HG02610 (cell line): ENCODE measurements around the gene BGN.

Source experiments
- ATAC-seq: cut with Tn5 transposase; IDR thresholded peaks from one replicate; pipeline ENCODE4 v1.9.1; 2021; ENCODE audit warnings: mild to moderate bottlenecking, moderate library complexity; ENCODE audit not compliant: unreplicated experiment

Gene BGN

GRCh38 chrX:153502131-153502530 lies 7.4 kb downstream of the BGN start:
- no peak for ATAC-seq

DNA sequence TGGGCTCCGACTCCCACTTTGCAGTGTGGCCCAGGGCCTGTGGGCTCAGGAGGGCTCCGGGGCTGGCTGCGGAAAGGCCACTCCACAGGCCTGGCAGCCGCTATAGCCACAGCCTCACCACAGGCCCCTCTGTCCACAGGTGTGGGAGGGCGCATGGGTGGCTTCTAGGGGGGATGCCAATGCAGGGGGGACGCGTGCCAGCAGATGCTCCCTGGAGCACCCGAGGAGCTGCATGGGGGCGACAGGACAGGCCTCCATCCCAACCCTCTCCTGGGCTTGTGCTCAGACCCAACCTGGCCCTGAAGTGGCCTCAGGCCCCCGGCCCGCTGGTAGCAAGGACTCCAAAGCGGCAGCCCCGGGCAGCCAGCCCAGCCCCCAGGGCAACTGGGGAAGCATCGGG lies 8.0 kb downstream of the BGN start:
- ATAC-seq, result no peak

DNA sequence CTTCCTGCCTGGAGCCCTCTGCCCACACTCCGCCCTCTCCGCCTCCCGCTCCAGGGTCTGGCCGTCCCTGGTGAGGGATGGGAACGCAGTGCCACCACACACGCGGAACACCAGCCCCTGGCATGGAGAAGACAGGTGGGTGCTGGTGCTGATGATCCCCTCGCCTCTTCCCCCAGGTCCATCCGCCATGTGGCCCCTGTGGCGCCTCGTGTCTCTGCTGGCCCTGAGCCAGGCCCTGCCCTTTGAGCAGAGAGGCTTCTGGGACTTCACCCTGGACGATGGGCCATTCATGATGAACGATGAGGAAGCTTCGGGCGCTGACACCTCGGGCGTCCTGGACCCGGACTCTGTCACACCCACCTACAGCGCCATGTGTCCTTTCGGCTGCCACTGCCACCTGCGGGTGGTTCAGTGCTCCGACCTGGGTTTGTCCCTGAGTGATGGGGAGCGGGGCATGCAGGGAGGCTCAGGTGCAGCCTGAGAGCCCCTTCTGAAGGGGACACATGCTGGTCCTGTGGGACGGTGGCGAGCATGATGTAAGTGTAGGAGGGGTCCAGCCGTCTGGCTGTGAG lies 9.8 kb downstream of the BGN start:
- ATAC-seq, result no peak

GRCh38 chrX:153505361-153505760 lies 10.6 kb downstream of the BGN start:
- no peak for ATAC-seq

GRCh38 chrX:153507484-153508178 lies 12.9 kb downstream of the BGN start:
- peak; percentile 80 for ATAC-seq

- ATAC-seq, result no peak
Measured at GRCh38 chrX:153509592-153509991, 14.8 kb downstream of the BGN start.

- ATAC-seq, result no peak
Measured at GRCh38 chrX:153510383-153510782, 15.6 kb downstream of the BGN start.

- no peak for ATAC-seq
Measured at GRCh38 chrX:153511784-153512500, 17.2 kb downstream of the BGN start.

DNA sequence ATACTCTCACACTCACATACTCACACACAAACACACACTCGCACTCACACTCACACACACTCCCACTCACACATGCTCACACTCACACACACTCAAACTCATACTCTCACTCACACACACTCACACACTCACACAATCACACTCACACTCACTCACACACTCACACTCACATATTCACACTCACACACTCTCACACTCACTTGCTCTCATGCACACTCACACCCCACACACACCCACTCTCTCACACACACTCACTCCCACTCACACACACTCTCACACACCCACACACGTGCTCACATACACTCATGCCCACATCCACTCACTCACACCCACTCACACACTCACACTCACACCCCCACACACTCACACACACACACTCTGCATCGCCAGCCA lies 17.7 kb downstream of the BGN start:
- ATAC-seq, result no peak

DNA sequence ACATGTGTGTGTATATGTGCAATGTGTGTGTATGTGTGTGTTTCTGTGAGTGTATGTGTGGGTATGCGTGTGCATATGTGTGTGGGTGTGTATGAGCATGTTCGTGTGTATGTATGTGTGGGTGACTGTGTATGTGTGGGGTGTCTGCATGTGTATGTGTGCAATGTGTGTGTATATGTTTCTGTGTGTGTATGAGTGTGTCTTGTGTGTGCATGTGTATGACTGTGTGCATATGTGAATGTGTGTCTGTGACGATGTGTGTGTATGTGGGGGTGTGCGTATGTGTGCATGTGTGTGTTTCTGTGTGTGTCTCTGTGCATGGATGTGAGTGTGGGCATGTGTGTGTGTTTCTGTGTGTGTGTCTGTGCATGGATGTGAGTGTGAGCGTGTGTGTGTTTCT lies 18.5 kb downstream of the BGN start:
- ATAC-seq, result no peak

DNA sequence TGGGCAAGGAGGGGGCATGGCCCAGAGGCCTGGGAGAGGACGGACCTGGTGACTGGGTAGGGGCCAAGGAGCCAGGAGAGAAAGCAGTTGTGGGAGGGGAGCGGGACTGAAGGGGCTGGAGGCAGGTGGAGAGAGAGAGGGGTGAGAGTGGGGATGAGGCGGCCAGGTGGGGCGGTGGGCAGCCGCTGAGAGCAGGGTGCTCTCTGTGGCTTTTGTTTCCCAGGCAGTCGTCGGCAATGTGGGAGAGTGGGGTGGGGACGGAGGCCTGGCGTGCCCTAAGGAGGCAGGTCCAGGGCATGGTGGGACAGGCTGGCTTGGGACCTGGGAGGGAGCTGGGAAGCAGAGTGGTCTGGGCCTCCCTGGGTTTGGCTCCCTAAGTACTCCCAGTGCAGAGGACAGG lies 19.5 kb downstream of the BGN start:
- no peak for ATAC-seq

GRCh38 chrX:153515435-153515834 lies 20.7 kb downstream of the BGN start:
- no peak for ATAC-seq

DNA sequence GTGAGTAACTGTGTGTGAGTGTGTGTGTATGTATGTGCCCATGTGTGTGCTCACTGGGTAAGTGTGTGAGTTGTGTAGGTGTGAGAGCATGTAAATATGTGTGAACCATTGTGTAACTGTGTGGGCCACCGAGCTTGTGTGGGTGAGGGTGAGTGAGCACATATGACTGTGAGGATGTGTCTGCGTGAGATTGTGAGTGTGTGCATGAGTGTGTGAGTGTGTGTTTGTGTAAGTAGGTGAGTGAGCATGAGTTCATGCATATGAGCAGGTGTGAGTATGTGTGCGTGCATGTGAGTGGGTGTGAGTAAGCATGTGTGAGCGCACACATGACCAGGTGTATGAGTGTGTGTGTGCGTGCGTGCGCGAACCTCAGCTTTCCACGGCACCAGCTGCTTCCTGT lies 21.3 kb downstream of the BGN start:
- ATAC-seq, result no peak

GRCh38 chrX:153517423-153517822 lies 22.6 kb downstream of the BGN start, which contains the start of gene ATP2B3:
Gene ATP2B3 (plus strand): TSS chrX:153517642. CDS start chrX:153536248, 18,606 bp downstream.
- ATAC-seq, result no peak

DNA sequence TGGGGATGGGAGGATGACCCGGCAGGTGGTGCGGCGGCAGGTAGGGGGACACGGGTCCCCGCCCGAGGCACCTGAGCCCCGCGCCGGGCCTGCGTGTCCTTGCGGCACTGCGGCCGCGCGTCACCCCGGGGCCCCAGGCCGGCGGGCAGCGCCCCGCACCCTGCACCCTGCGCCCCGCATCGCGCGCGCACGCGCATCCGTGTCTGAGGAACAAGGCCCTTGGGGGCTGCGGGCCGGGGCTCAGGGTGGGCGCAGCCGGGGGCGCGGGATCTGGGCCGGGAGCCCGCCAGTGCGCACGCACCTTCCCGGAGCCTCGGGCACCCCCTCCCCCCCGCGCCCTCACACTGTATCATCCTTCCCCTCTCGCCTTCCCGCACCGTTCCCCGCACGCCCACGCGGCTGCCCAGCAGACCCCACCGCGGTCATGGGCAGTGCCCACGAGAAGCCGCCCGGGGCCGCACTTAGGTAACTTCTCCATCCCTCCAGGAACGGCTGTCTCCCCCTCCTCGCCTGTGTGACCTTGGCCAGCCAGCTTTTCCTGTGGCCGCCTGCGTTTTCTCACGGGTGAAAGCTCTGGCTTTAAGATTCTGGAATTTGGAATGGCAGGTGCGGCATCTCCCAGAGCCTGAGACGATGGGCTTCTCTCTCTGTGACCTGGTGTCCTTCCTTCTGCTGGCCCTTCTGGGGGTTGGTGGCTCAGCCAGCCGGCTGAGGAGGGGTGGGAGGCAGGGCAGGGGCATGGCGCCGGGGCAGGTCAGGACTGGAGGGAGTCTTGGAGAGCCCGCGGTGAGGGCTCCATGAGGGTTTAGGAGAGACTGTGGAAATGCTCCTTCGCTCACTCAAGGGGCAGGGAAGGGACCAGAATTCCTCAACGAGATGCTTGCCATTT lies 23.4 kb downstream of the BGN start:
- no peak for ATAC-seq

GRCh38 chrX:153519569-153520286 lies 24.9 kb downstream of the BGN start:
- ATAC-seq, result no peak

DNA sequence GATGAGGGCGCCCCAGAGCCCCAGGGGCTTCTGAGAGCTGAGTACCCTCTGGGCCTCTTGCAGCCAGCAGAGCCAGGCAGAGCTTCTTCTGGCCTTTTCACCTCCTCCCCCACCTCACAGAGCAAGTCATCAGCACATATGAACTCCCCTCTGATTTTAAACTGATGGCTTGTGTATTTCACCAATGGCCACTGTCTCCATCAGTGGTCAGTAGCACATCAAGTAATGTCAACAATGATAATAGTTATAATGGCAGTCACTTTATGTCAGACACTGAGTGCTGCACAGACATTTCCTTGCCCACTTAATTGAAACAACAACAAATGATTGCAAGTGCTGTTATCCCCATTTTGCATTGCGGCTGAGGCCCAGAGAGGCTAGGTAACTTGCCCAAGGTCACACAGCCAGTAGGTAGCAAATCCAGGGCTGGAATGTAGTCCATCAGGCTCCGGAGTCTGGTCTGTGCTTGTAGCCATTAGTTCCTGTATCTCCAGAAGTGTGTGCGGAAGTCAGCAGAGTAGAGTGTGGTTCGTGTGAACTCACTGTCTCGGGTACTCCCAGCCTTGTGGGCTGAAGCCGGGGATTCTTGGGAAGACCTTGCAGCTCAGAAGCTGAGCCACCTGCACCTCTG lies 25.6 kb downstream of the BGN start:
- ATAC-seq, result no peak

DNA sequence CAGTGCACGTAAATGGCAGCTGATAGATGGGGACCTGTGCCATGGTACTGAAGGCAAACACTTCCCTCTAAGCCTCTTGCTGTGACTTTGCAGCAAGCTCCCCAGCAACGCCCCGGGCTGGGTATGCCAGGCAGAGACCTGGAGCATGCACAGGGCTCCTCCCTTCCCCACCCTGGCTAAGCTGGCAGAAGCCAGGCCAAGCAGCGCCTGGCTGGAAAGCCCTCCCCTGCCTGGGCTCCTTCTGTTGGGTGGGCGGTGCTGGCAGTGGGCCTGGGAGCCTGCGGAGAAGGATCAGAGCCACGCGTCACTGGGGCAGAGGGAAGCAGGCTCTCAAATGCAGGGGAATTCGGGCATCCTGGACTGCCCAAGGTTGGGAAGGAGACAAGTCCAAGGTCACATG lies 26.3 kb downstream of the BGN start:
- no peak for ATAC-seq

DNA sequence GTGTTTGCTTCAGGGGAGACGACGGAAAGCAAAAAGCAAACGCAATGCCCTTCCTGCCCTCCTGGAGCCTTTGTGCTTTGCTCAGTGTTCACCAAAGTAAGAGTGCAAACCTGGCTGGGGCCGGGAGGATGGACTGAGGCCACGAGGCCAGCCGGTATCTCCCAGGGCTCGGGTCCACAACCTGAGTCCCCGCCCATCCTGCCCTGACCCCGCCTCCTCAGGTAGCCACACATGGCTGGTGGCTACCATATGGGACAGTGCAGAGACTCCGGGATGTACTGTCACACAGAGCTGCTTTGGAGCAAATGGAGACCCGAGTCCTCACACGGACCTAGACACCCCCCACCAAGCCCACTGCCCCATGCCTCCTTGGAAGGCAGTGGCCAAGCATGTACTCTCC lies 27.5 kb downstream of the BGN start:
- no peak for ATAC-seq

DNA sequence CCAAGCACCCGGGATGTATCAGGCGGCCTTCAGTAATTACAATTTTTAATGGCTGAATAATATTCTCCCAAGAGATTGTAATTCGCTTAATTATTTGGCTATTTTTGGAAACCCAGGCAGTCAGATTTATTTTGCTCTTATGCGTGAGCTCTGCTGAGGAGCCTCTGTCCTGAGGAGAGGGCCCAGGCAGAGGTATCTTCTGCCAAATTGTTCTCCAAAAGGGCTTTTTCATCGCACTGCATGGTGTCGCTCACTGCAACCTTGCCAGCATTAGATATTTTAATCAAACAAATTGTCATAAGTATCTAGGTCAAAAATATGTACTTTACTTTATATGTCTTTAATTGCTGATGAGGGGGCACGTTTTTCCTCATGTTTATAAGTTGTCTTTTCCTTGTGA lies 28.5 kb downstream of the BGN start:
- no peak for ATAC-seq
